ENCODE results near the gene SORL1. TPM values are rescaled to one million over a fixed set of nuclear protein-coding genes. Genes with fewer than 3 reads are reported as not detected.

SORL1 gene
- total and polyA plus RNA-seq, 9 of the 15 experiments (the other 6 are each of a cell fraction or from before 2014, with no cell fraction given), result 0.01 to 0.66 TPM; not detected in 7

DNA sequence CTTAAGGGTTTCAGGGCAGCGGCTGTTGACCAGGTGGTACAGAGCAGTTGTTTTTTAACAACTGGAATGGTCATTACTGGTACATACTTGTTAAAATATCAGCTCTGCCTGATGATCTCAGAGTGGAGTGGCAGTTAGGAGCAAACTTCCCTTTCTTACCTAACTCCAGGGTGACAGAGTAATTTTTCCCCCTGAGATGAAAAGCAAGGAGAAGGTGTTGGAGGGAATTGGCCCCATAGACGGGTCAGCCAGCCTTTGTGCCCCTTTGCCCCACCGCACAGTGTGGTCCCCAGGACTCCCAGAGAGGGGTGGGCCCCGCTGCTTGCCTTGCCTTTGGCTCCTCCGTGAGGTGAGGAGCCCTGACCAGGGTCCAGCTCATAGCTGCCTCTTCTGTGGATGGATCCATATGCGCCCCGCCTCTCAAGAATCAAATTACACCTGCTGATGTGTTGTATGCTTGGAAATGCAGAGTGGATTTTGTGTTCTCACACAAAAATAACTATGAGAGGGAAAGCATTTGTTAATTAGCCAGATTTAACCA is 27.7 kb downstream of the SORL1 start:
- no peaks in the 10 kb centered on the region for H3K79me2 ChIP-seq (ENCODE audit: control insufficient read depth, insufficient read depth, low read length)
- intact Hi-C loops (cut with micrococcal nuclease) (no loop called here), in situ Hi-C loops (cut with MboI) (no loop called here)
- TF ChIP-seq MXI1 (IDR thresholded peaks at IDR 0.05; ENCODE audit: low read depth, low read length) (no peak), GTF2F1 (IDR thresholded peaks at IDR 0.05; ENCODE audit: low read depth, low read length) (no peak), EHMT2 (IDR thresholded peaks at IDR 0.05) (no peak)
- TF ChIP-seq, protein P1, sequence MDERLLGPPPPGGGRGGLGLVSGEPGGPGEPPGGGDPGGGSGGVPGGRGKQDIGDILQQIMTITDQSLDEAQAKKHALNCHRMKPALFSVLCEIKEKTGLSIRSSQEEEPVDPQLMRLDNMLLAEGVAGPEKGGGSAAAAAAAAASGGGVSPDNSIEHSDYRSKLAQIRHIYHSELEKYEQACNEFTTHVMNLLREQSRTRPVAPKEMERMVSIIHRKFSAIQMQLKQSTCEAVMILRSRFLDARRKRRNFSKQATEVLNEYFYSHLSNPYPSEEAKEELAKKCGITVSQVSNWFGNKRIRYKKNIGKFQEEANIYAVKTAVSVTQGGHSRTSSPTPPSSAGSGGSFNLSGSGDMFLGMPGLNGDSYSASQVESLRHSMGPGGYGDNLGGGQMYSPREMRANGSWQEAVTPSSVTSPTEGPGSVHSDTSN (CRISPR knock-in tag; IDR thresholded peaks at IDR 0.05; ENCODE audit: low read depth), result no peak
- TF ChIP-seq, protein P1 (tag; conservative IDR thresholded peaks at IDR 0.05; ENCODE audit: low read depth), result no peak
- TF ChIP-seq, protein P2, sequence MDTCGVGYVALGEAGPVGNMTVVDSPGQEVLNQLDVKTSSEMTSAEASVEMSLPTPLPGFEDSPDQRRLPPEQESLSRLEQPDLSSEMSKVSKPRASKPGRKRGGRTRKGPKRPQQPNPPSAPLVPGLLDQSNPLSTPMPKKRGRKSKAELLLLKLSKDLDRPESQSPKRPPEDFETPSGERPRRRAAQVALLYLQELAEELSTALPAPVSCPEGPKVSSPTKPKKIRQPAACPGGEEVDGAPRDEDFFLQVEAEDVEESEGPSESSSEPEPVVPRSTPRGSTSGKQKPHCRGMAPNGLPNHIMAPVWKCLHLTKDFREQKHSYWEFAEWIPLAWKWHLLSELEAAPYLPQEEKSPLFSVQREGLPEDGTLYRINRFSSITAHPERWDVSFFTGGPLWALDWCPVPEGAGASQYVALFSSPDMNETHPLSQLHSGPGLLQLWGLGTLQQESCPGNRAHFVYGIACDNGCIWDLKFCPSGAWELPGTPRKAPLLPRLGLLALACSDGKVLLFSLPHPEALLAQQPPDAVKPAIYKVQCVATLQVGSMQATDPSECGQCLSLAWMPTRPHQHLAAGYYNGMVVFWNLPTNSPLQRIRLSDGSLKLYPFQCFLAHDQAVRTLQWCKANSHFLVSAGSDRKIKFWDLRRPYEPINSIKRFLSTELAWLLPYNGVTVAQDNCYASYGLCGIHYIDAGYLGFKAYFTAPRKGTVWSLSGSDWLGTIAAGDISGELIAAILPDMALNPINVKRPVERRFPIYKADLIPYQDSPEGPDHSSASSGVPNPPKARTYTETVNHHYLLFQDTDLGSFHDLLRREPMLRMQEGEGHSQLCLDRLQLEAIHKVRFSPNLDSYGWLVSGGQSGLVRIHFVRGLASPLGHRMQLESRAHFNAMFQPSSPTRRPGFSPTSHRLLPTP (IDR thresholded peaks at IDR 0.05; ENCODE audit: borderline replicate concordance, extremely low read depth, insufficient read length), result no peak
- TF ChIP-seq, protein P3, sequence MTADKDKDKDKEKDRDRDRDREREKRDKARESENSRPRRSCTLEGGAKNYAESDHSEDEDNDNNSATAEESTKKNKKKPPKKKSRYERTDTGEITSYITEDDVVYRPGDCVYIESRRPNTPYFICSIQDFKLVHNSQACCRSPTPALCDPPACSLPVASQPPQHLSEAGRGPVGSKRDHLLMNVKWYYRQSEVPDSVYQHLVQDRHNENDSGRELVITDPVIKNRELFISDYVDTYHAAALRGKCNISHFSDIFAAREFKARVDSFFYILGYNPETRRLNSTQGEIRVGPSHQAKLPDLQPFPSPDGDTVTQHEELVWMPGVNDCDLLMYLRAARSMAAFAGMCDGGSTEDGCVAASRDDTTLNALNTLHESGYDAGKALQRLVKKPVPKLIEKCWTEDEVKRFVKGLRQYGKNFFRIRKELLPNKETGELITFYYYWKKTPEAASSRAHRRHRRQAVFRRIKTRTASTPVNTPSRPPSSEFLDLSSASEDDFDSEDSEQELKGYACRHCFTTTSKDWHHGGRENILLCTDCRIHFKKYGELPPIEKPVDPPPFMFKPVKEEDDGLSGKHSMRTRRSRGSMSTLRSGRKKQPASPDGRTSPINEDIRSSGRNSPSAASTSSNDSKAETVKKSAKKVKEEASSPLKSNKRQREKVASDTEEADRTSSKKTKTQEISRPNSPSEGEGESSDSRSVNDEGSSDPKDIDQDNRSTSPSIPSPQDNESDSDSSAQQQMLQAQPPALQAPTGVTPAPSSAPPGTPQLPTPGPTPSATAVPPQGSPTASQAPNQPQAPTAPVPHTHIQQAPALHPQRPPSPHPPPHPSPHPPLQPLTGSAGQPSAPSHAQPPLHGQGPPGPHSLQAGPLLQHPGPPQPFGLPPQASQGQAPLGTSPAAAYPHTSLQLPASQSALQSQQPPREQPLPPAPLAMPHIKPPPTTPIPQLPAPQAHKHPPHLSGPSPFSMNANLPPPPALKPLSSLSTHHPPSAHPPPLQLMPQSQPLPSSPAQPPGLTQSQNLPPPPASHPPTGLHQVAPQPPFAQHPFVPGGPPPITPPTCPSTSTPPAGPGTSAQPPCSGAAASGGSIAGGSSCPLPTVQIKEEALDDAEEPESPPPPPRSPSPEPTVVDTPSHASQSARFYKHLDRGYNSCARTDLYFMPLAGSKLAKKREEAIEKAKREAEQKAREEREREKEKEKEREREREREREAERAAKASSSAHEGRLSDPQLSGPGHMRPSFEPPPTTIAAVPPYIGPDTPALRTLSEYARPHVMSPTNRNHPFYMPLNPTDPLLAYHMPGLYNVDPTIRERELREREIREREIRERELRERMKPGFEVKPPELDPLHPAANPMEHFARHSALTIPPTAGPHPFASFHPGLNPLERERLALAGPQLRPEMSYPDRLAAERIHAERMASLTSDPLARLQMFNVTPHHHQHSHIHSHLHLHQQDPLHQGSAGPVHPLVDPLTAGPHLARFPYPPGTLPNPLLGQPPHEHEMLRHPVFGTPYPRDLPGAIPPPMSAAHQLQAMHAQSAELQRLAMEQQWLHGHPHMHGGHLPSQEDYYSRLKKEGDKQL (CRISPR knock-in tag; IDR thresholded peaks at IDR 0.05; ENCODE audit: borderline replicate concordance), result no peak
- TF ChIP-seq, protein P4, sequence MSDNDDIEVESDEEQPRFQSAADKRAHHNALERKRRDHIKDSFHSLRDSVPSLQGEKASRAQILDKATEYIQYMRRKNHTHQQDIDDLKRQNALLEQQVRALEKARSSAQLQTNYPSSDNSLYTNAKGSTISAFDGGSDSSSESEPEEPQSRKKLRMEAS (CRISPR knock-in tag; IDR thresholded peaks at IDR 0.05), result no peak

More for the DNA sequence above, 27.7 kb downstream of the SORL1 start:
- H2AFZ ChIP-seq (ENCODE audit: low read depth, low read length), result no peak overlapping the region
- H3K27ac ChIP-seq (ENCODE audit: extremely low read depth, low read depth, low read length), result no peak overlapping the region
- no peaks in the 10 kb centered on the region for H3K4me1 ChIP-seq (replicated peaks in 1 of 2; ENCODE audit: control insufficient read depth in 2 of 2, insufficient read depth in 2 of 2, low read length in 2 of 2)
- H4K20me1 ChIP-seq (replicated peaks; ENCODE audit: control insufficient read depth, insufficient read depth, low read length), result no peaks in the 10 kb centered on the region
- DNase-seq (ENCODE audit: extremely low read depth in 1 of 4, low spot score in 3 of 4) (no peak), FAIRE-seq (no peak), ATAC-seq (no peak)
- CTCF ChIA-PET (ENCODE audit: low intra/inter-chr PET ratio), result no interaction called here
- H3K4me2 ChIP-seq (ENCODE audit: insufficient read depth, low read length), result no peak overlapping the region
- no peaks in the 10 kb centered on the region for H3K9me3 ChIP-seq (replicated peaks; ENCODE audit: control insufficient read depth, insufficient read depth, low read depth, low read length)
- 1% methylated on average over 7 of the region's 7 CpGs for WGBS (ENCODE audit: insufficient coverage, low coverage, missing lambda C conversion rate)
- no TSS peak for BruUV-seq (replicated peaks)
- no peak overlapping the region for H3K9ac ChIP-seq (ENCODE audit: insufficient read depth in 1 of 2, low read depth in 2 of 2, low read length in 2 of 2)
- no peak overlapping the region for H3K4me3 ChIP-seq
- H3K36me3 ChIP-seq (ENCODE audit: control insufficient read depth, insufficient read depth, low read length), result no peaks in the 10 kb centered on the region
- peaks cover 0 to 10% of the 10 kb centered on the region in 2 experiments; a peak in 2 of 5 replicates for H3K27me3 ChIP-seq (ENCODE audit: control insufficient read depth in 2 of 2, insufficient read depth in 2 of 2, low read length in 2 of 2)
- POLR2A ChIA-PET, result no interaction called here
- no peaks in the 10 kb centered on the region for H3K9me1 ChIP-seq (ENCODE audit: control insufficient read depth, insufficient read depth, low read length)
